Measurements from ENCODE around the gene NYAP2. TPM values are rescaled to one million over a fixed set of nuclear protein-coding genes. Genes with fewer than 3 reads are reported as not detected.

NYAP2 gene
- total RNA-seq, 1 donor from 2014 or later = 0.14 TPM

- H3K9me3 ChIP-seq (ENCODE audit: insufficient read depth, low read depth, low read length) = no peaks in the 10 kb centered on the region
- no peaks in the 10 kb centered on the region for H4K20me1 ChIP-seq (ENCODE audit: insufficient read depth, low read length)
- H3K27ac Mint-ChIP-seq (ENCODE audit: unreplicated experiment) = no peak overlapping the region
- H3K79me2 ChIP-seq (ENCODE audit: insufficient read depth, low read length) = no peaks in the 10 kb centered on the region
- no peaks in the 10 kb centered on the region for H3K36me3 ChIP-seq (ENCODE audit: insufficient read depth, low read length)
- DNase-seq (ENCODE audit: low read depth) (no peak), FAIRE-seq (no peak)
- H3K4me3 ChIP-seq (ENCODE audit: insufficient read depth, low read depth, low read length) = no peak overlapping the region
- no peak overlapping the region for H3K27ac ChIP-seq (ENCODE audit: low read depth, low read length)
- peaks cover 3% of the 10 kb centered on the region for H3K27me3 ChIP-seq (ENCODE audit: insufficient read depth, low read length)
- H2AFZ ChIP-seq (ENCODE audit: low read depth, low read length) = no peak overlapping the region
- H3K4me3 Mint-ChIP-seq (ENCODE audit: unreplicated experiment) = no peak overlapping the region
- no peaks in the 10 kb centered on the region for H3K36me3 Mint-ChIP-seq (ENCODE audit: low read depth, unreplicated experiment)
- no peak overlapping the region for H3K4me2 ChIP-seq (ENCODE audit: low read length)
- H3K4me1 ChIP-seq (ENCODE audit: insufficient read depth, low read length) = no peaks in the 10 kb centered on the region
- no peaks in the 10 kb centered on the region for H3K4me1 Mint-ChIP-seq (ENCODE audit: low read depth, unreplicated experiment)
- no peaks in the 10 kb centered on the region for H3K9me3 Mint-ChIP-seq (ENCODE audit: unreplicated experiment)
- TF ChIP-seq CTCF (IDR thresholded peaks at IDR 0.05; ENCODE audit: insufficient read depth, low read depth, low read length) = no peak
- TF ChIP-seq EZH2 (IDR thresholded peaks at IDR 0.05; ENCODE audit: insufficient read depth, low read length) = no peak
- H3K27me3 Mint-ChIP-seq (ENCODE audit: low read depth, unreplicated experiment) = peaks cover 2% of the 10 kb centered on the region
- H3K9ac ChIP-seq (ENCODE audit: low read length) = no peak overlapping the region
Observed at GRCh38 chr2:225630824-225631533, 231.5 kb downstream of the NYAP2 start.

GRCh38 chr2:225632351-225632750, 232.8 kb downstream of the NYAP2 start:
- Histone ChIP-seq H3K36me3 (ENCODE audit: insufficient read depth, low read length) (no peaks in the 10 kb centered on the region), H3K9ac (ENCODE audit: low read length) (no peak overlapping the region), H3K4me2 (ENCODE audit: low read length) (no peak overlapping the region), H4K20me1 (ENCODE audit: insufficient read depth, low read length) (no peaks in the 10 kb centered on the region), H3K27ac (ENCODE audit: low read depth, low read length) (no peak overlapping the region), H3K4me3 (ENCODE audit: insufficient read depth, low read depth, low read length) (no peak overlapping the region), H2AFZ (ENCODE audit: low read depth, low read length) (no peak overlapping the region), H3K9me3 (ENCODE audit: insufficient read depth, low read depth, low read length) (no peaks in the 10 kb centered on the region), H3K27me3 (ENCODE audit: insufficient read depth, low read length) (peaks cover 3% of the 10 kb centered on the region), H3K4me1 (ENCODE audit: insufficient read depth, low read length) (no peaks in the 10 kb centered on the region), H3K79me2 (ENCODE audit: insufficient read depth, low read length) (no peaks in the 10 kb centered on the region)
- H3K9me3 Mint-ChIP-seq (ENCODE audit: unreplicated experiment) = no peaks in the 10 kb centered on the region
- TF ChIP-seq EZH2 (IDR thresholded peaks at IDR 0.05; ENCODE audit: insufficient read depth, low read length) (no peak), CTCF (IDR thresholded peaks at IDR 0.05; ENCODE audit: insufficient read depth, low read depth, low read length) (no peak)
- no peaks in the 10 kb centered on the region for H3K36me3 Mint-ChIP-seq (ENCODE audit: low read depth, unreplicated experiment)
- DNase-seq (ENCODE audit: low read depth) (no peak), FAIRE-seq (no peak)
- H3K4me1 Mint-ChIP-seq (ENCODE audit: low read depth, unreplicated experiment) = no peaks in the 10 kb centered on the region
- no peak overlapping the region for H3K4me3 Mint-ChIP-seq (ENCODE audit: unreplicated experiment)
- H3K27me3 Mint-ChIP-seq (ENCODE audit: low read depth, unreplicated experiment) = peaks cover 2% of the 10 kb centered on the region
- H3K27ac Mint-ChIP-seq (ENCODE audit: unreplicated experiment) = no peak overlapping the region

GRCh38 chr2:225636558-225636957, 237.0 kb downstream of the NYAP2 start:
- TF ChIP-seq CTCF (IDR thresholded peaks at IDR 0.05; ENCODE audit: insufficient read depth, low read depth, low read length) (no peak), EZH2 (IDR thresholded peaks at IDR 0.05; ENCODE audit: insufficient read depth, low read length) (no peak)
- H3K4me1 Mint-ChIP-seq (ENCODE audit: low read depth, unreplicated experiment) = no peaks in the 10 kb centered on the region
- H3K4me3 Mint-ChIP-seq (ENCODE audit: unreplicated experiment) = no peak overlapping the region
- H3K36me3 ChIP-seq (ENCODE audit: insufficient read depth, low read length) = no peaks in the 10 kb centered on the region
- H3K27ac ChIP-seq (ENCODE audit: low read depth, low read length) = no peak overlapping the region
- peaks cover 3% of the 10 kb centered on the region for H3K27me3 Mint-ChIP-seq (ENCODE audit: low read depth, unreplicated experiment)
- no peaks in the 10 kb centered on the region for H3K4me1 ChIP-seq (ENCODE audit: insufficient read depth, low read length)
- H3K4me2 ChIP-seq (ENCODE audit: low read length) = no peak overlapping the region
- H4K20me1 ChIP-seq (ENCODE audit: insufficient read depth, low read length) = no peaks in the 10 kb centered on the region
- H3K79me2 ChIP-seq (ENCODE audit: insufficient read depth, low read length) = no peaks in the 10 kb centered on the region
- H3K36me3 Mint-ChIP-seq (ENCODE audit: low read depth, unreplicated experiment) = no peaks in the 10 kb centered on the region
- no peak overlapping the region for H2AFZ ChIP-seq (ENCODE audit: low read depth, low read length)
- no peak overlapping the region for H3K9ac ChIP-seq (ENCODE audit: low read length)
- FAIRE-seq = no peak
- DNase-seq (ENCODE audit: low read depth) = no peak
- no peak overlapping the region for H3K27ac Mint-ChIP-seq (ENCODE audit: unreplicated experiment)
- H3K4me3 ChIP-seq (ENCODE audit: insufficient read depth, low read depth, low read length) = no peak overlapping the region
- no peaks in the 10 kb centered on the region for H3K27me3 ChIP-seq (ENCODE audit: insufficient read depth, low read length)
- no peaks in the 10 kb centered on the region for H3K9me3 ChIP-seq (ENCODE audit: insufficient read depth, low read depth, low read length)
- H3K9me3 Mint-ChIP-seq (ENCODE audit: unreplicated experiment) = no peaks in the 10 kb centered on the region
